Naive thymus-derived CD4-positive, alpha-beta T cell (primary cell): Measurements from ENCODE around the gene STPG3. TPM values are rescaled to one million over a fixed set of nuclear protein-coding genes. Genes with fewer than 3 reads are reported as not detected.

Source experiments
- ATAC-seq: fragments of 150-1000 bp; cut with Tn5 transposase; 2 replicates; pipeline ENCODE4 v1.10.0; 2021; ENCODE audit warnings: mild to moderate bottlenecking, moderate library complexity
- CTCF ChIA-PET: fragments of 350-600 bp; sonication (Branson Sonifier 250); formaldehyde crosslinking; loops from one replicate; lab custom pipeline; 2021; ENCODE audit warnings: antibody characterized with exemption; lab: Charles Lee
- POLR2A ChIA-PET: fragments of 350-600 bp; sonication (Branson Sonifier 250); formaldehyde crosslinking; loops from one replicate; lab custom pipeline; 2021; ENCODE audit warnings: antibody characterized with exemption, inconsistent platforms; lab: Charles Lee
- DNase-seq, 9 donors: peaks; one replicate each; pipeline versions ENCODE4 v3.0.0 to v3.0.0-alpha.2; 2020 to 2022; ENCODE audit warnings: mixed read lengths in 1 of 9
- H3K27ac ChIP-seq: one replicate; pipeline ENCODE4 v1.7.0; 2013; ENCODE audit warnings: mild to moderate bottlenecking, low read depth, low read length, moderate library complexity
- H3K27me3 ChIP-seq, 2 donors: one replicate each; pipeline ENCODE4 v1.7.0; 2013; ENCODE audit warnings: low read length in 2 of 2, mild to moderate bottlenecking in 2 of 2, moderate library complexity in 2 of 2; ENCODE audit not compliant: control insufficient read depth in 2 of 2, insufficient read depth in 2 of 2
- H3K36me3 ChIP-seq, 3 experiments: 1 replicate in 2 of 3; 2 replicates in 1 of 3; pipeline ENCODE4 v1.7.0; 2013; ENCODE audit warnings: low read length in 3 of 3, mild to moderate bottlenecking in 3 of 3, moderate library complexity in 1 of 3; ENCODE audit not compliant: insufficient read depth in 3 of 3, control insufficient read depth in 2 of 3
- H3K4me1 ChIP-seq, 2 donors: one replicate each; pipeline ENCODE4 v1.7.0; 2013; ENCODE audit warnings: low read length in 2 of 2, mild to moderate bottlenecking in 2 of 2, moderate library complexity in 1 of 2; ENCODE audit not compliant: control insufficient read depth in 2 of 2, insufficient read depth in 2 of 2
- H3K4me3 ChIP-seq: 2 replicates; pipeline ENCODE4 v1.7.0; 2013; ENCODE audit warnings: mild to moderate bottlenecking, low read length
- H3K9me3 ChIP-seq, 3 experiments: 1 replicate in 2 of 3; 2 replicates in 1 of 3; pipeline ENCODE4 v1.7.0; 2013; ENCODE audit warnings: low read length in 3 of 3; ENCODE audit not compliant: control insufficient read depth in 2 of 3
- H3K27ac Mint-ChIP-seq, 9 donors: one replicate each; pipeline ENCODE4 v1.8.0; 2020 to 2022; ENCODE audit warnings: mixed read lengths in 9 of 9, mild to moderate bottlenecking in 8 of 9, moderate library complexity in 5 of 9, inconsistent platforms in 2 of 9
- H3K27me3 Mint-ChIP-seq, 5 donors: one replicate each; pipeline ENCODE4 v1.8.0; 2021 to 2022; ENCODE audit warnings: mixed read lengths in 5 of 5, mild to moderate bottlenecking in 1 of 5
- H3K36me3 Mint-ChIP-seq, 5 donors: one replicate each; pipeline ENCODE4 v1.8.0; 2020 to 2022; ENCODE audit warnings: mixed read lengths in 5 of 5, mild to moderate bottlenecking in 3 of 5, inconsistent platforms in 1 of 5
- H3K4me1 Mint-ChIP-seq, 7 donors: one replicate each; pipeline ENCODE4 v1.8.0; 2020 to 2022; ENCODE audit warnings: mixed read lengths in 7 of 7, mild to moderate bottlenecking in 3 of 7, inconsistent platforms in 1 of 7
- H3K4me3 Mint-ChIP-seq, 10 donors: one replicate each; pipeline ENCODE4 v1.8.0; 2020 to 2022; ENCODE audit warnings: mild to moderate bottlenecking in 10 of 10, mixed read lengths in 10 of 10, moderate library complexity in 6 of 10, inconsistent platforms in 2 of 10
- H3K9me3 Mint-ChIP-seq, 11 donors: one replicate each; pipeline ENCODE4 v1.8.0; 2020 to 2022; ENCODE audit warnings: mixed read lengths in 11 of 11, mild to moderate bottlenecking in 4 of 11, inconsistent platforms in 1 of 11, moderate library complexity in 1 of 11
- intact Hi-C, 2 donors: fragments of 100-400 bp; cut with micrococcal nuclease; formaldehyde crosslinking; loops; one replicate each; pipeline ENCODE4 v1.15.1; 2023
- polyA plus RNA-seq, 2 donors: library from polyadenylated mRNA; unstranded; fragments of 300-500 nt; fragmentation: Illumina TruSeq; gene quantifications; one replicate each; pipeline ENCODE4 v1.2.3, GENCODE V29; 2021
- total RNA-seq, 6 experiments: library from RNA in 5 of 6; stranded (reverse) in 5 of 6; gene quantifications; 1 replicate in 5 of 6; 2 replicates in 1 of 6; pipeline ENCODE4 v1.2.3 and lab custom pipeline; 2021 to 2026

The STPG3 gene
- total and polyA plus RNA-seq, 7 experiments from 2014 or later: not detected

GRCh38 chr9:137299938-137300337, 48.9 kb downstream of the STPG3 start:
- peaks cover 0 to 14% (median 10%) of the 10 kb centered on the region in 7 donors for H3K4me1 Mint-ChIP-seq
- ChIA-PET POLR2A (no interaction called here), CTCF (interaction anchor here (0.6 kb wide), 1 partner anchor 13 kb away, joined by 7 read pairs; no protein-coding TSS in a partner anchor)
- H3K27ac Mint-ChIP-seq: no peak overlapping the region
- H3K9me3 Mint-ChIP-seq: no peaks in the 10 kb centered on the region
- Histone ChIP-seq H3K27me3 (peaks cover 15 to 22% of the 10 kb centered on the region in 2 donors), H3K36me3 (no peaks in the 10 kb centered on the region), H3K27ac (no peak overlapping the region), H3K9me3 (no peaks in the 10 kb centered on the region), H3K4me3 (no peak overlapping the region), H3K4me1 (peaks cover 7 to 13% of the 10 kb centered on the region in 2 donors)
- H3K4me3 Mint-ChIP-seq: peak overlapping the region in 7 of 10 donors; percentile 21 to 82 (median 55)
- ATAC-seq (no peak), DNase-seq (no peak)
- peaks cover 10 to 42% (median 16%) of the 10 kb centered on the region in 5 donors for H3K27me3 Mint-ChIP-seq
- intact Hi-C loops: loop anchor here (5.0 to 10.0 kb wide), 3 partner anchors 122 to 255 kb away; partner anchors contain the start of genes EXD3 (in 1 of the 2), MRPL41 (in 1 of the 2), NOXA1 (in 1 of the 2) and PNPLA7 (in 1 of the 2)
- no peaks in the 10 kb centered on the region for H3K36me3 Mint-ChIP-seq

- Mint-ChIP-seq H3K36me3 (no peaks in the 10 kb centered on the region), H3K9me3 (no peaks in the 10 kb centered on the region), H3K27me3 (peaks cover 10 to 42% (median 16%) of the 10 kb centered on the region in 5 donors), H3K4me1 (peaks cover 0 to 18% (median 13%) of the 10 kb centered on the region in 7 donors), H3K4me3 (peak overlapping the region; percentile 74 to 91 (median 82)), H3K27ac (peak overlapping the region in 6 of 9 donors; percentile 32 to 77 (median 54))
- POLR2A ChIA-PET: no interaction called here
- peaks cover 7 to 18% of the 10 kb centered on the region in 2 donors for H3K4me1 ChIP-seq
- peak overlapping the region; percentile 51 for H3K4me3 ChIP-seq
- H3K9me3 ChIP-seq: no peaks in the 10 kb centered on the region
- DNase-seq: no peak
- CTCF ChIA-PET: interaction anchor here (0.6 kb wide), 1 partner anchor 13 kb away, joined by 7 read pairs; no protein-coding TSS in a partner anchor
- H3K27me3 ChIP-seq: peaks cover 15 to 22% of the 10 kb centered on the region in 2 donors
- H3K27ac ChIP-seq: no peak overlapping the region
- intact Hi-C loops: loop anchor here (5.0 to 10.0 kb wide), 3 partner anchors 122 to 254 kb away; partner anchors contain the start of genes EXD3 (in 1 of the 2), MRPL41 (in 1 of the 2), NOXA1 (in 1 of the 2) and PNPLA7 (in 1 of the 2)
- no peak for ATAC-seq
- no peaks in the 10 kb centered on the region for H3K36me3 ChIP-seq
Measured at GRCh38 chr9:137300567-137301080, 49.5 kb downstream of the STPG3 start.

- Histone ChIP-seq H3K4me1 (peaks cover 7 to 25% of the 10 kb centered on the region in 2 donors), H3K9me3 (no peaks in the 10 kb centered on the region), H3K27ac (no peak overlapping the region), H3K4me3 (peak overlapping the region; percentile 56), H3K27me3 (peaks cover 15 to 22% of the 10 kb centered on the region in 2 donors), H3K36me3 (no peaks in the 10 kb centered on the region)
- Mint-ChIP-seq H3K4me1 (peaks cover 0 to 19% (median 13%) of the 10 kb centered on the region in 7 donors), H3K36me3 (no peaks in the 10 kb centered on the region), H3K27me3 (peaks cover 10 to 41% (median 16%) of the 10 kb centered on the region in 5 donors), H3K4me3 (peak overlapping the region; percentile 58 to 91 (median 82)), H3K27ac (peak overlapping the region in 3 of 9 donors; percentile 41 to 77 (median 66)), H3K9me3 (no peaks in the 10 kb centered on the region)
- peak; percentile 2 for ATAC-seq
- ChIA-PET POLR2A (interaction anchor here (1.3 to 1.5 kb wide), 2 partner anchors 61 to 86 kb away, joined by 4 to 8 read pairs; no protein-coding TSS in a partner anchor), CTCF (interaction anchor here (0.6 to 1.4 kb wide), 6 partner anchors 19 to 219 kb away, joined by 3 to 4 read pairs (median 3); no protein-coding TSS in a partner anchor)
- DNase-seq: peak in 2 of 9 donors; percentile 23 to 50
- intact Hi-C loops: loop anchor here (5.0 to 10.0 kb wide), 3 partner anchors 121 to 253 kb away; partner anchors contain the start of genes EXD3 (in 1 of the 2), MRPL41 (in 1 of the 2), NOXA1 (in 1 of the 2) and PNPLA7 (in 1 of the 2)
Measured at GRCh38 chr9:137301081-137301947, 50.2 kb downstream of the STPG3 start.

- peaks cover 15 to 22% of the 10 kb centered on the region in 2 donors for H3K27me3 ChIP-seq
- Mint-ChIP-seq H3K4me1 (peaks cover 0 to 14% (median 11%) of the 10 kb centered on the region in 7 donors), H3K9me3 (no peaks in the 10 kb centered on the region), H3K27me3 (peaks cover 3 to 33% (median 8%) of the 10 kb centered on the region in 5 donors), H3K36me3 (no peaks in the 10 kb centered on the region), H3K27ac (peak within 1 kb of the TSS in 1 of 9 donors; percentile 26), H3K4me3 (peak within 1 kb of the TSS; percentile 50 to 88 (median 78))
- ATAC-seq: peak; percentile 95
- H3K27ac ChIP-seq: peak within 1 kb of the TSS; percentile 48
- peak; percentile 90 to 97 (median 92) for DNase-seq
- intact Hi-C loops: loop anchor here (1.0 to 10.0 kb wide), 7 partner anchors 61 to 253 kb away; partner anchors contain the start of genes EXD3 (in 1 of the 2), MRPL41 (in 1 of the 2), NOXA1 (in 1 of the 2) and PNPLA7 (in 1 of the 2)
- H3K36me3 ChIP-seq: no peaks in the 10 kb centered on the region
- H3K4me3 ChIP-seq: peak within 1 kb of the TSS; percentile 56
- no peaks in the 10 kb centered on the region for H3K9me3 ChIP-seq
- ChIA-PET CTCF (interaction anchor here (0.6 to 1.4 kb wide), 9 partner anchors 11 to 219 kb away, joined by 3 to 4 read pairs (median 3); partner anchors contain the start of genes EXD3 and NOXA1), POLR2A (interaction anchor here (0.7 to 1.5 kb wide), 4 partner anchors 23 to 121 kb away, joined by 3 to 8 read pairs (median 4); partner anchors contain the start of genes EXD3 and NOXA1)
- peaks cover 7 to 27% of the 10 kb centered on the region in 2 donors for H3K4me1 ChIP-seq
Measured at GRCh38 chr9:137302118-137302448, 51.0 kb downstream of the STPG3 start, which contains the start of gene NRARP. Gene NRARP (minus strand): TSS chr9:137302271. CDS start chr9:137301928, 343 bp downstream.

- Histone ChIP-seq H3K4me1 (peaks cover 7 to 27% of the 10 kb centered on the region in 2 donors), H3K27me3 (peaks cover 15 to 18% of the 10 kb centered on the region in 2 donors), H3K4me3 (no peak overlapping the region), H3K9me3 (no peaks in the 10 kb centered on the region), H3K27ac (peak overlapping the region; percentile 48), H3K36me3 (no peaks in the 10 kb centered on the region)
- no peaks in the 10 kb centered on the region for H3K36me3 Mint-ChIP-seq
- peaks cover 0 to 14% (median 11%) of the 10 kb centered on the region in 7 donors for H3K4me1 Mint-ChIP-seq
- H3K27me3 Mint-ChIP-seq: peaks cover 0 to 29% (median 4%) of the 10 kb centered on the region in 5 donors
- peak overlapping the region in 5 of 10 donors; percentile 32 to 84 (median 36) for H3K4me3 Mint-ChIP-seq
- intact Hi-C loops: loop anchor here (1.0 to 10.0 kb wide), 7 partner anchors 62 to 252 kb away; partner anchors contain the start of genes EXD3 (in 1 of the 2), MRPL41 (in 1 of the 2), NOXA1 (in 1 of the 2) and PNPLA7 (in 1 of the 2)
- H3K27ac Mint-ChIP-seq: peak overlapping the region in 1 of 9 donors; percentile 26
- peak; percentile 59 for ATAC-seq
- no peak for DNase-seq
- ChIA-PET CTCF (interaction anchor here (0.7 to 1.4 kb wide), 7 partner anchors 10 to 218 kb away, joined by 3 to 4 read pairs (median 3); partner anchors contain the start of genes EXD3 and NOXA1), POLR2A (interaction anchor here (0.7 to 1.5 kb wide), 5 partner anchors 23 to 575 kb away, joined by 3 to 8 read pairs (median 4); partner anchors contain the start of genes EXD3 and NOXA1)
- H3K9me3 Mint-ChIP-seq: no peaks in the 10 kb centered on the region
Measured at GRCh38 chr9:137302449-137303150, 51.5 kb downstream of the STPG3 start.
